Measurements from ENCODE around the gene EDARADD. TPM values are rescaled to one million over a fixed set of nuclear protein-coding genes. Genes with fewer than 3 reads are reported as not detected.

Gene EDARADD
- total and polyA plus RNA-seq, 2 of the 8 experiments (the other 6 are each of a cell fraction or from before 2014, with no cell fraction given): 3.4 to 6.1 TPM

GRCh38 chr1:236524142-236524894, 130.2 kb downstream of the EDARADD start (continued):
- TF ChIP-seq ATF2 (IDR thresholded peaks at IDR 0.05; ENCODE audit: low read length) (no peak), SRF (IDR thresholded peaks at IDR 0.05; ENCODE audit: low read depth, low read length) (no peak), RXRA (IDR thresholded peaks at IDR 0.05; ENCODE audit: insufficient read depth, low read depth, low read length) (no peak), ASH2L (IDR thresholded peaks at IDR 0.05; ENCODE audit: low read length) (peak; percentile 53), SP2 (IDR thresholded peaks at IDR 0.05; ENCODE audit: low read length) (no peak), RFX5 (IDR thresholded peaks at IDR 0.05; ENCODE audit: borderline replicate concordance, low read depth, low read length) (no peak), EZH2 (IDR thresholded peaks at IDR 0.05; ENCODE audit: low read depth, low read length, severe bottlenecking) (peak; percentile 29), POLR2AphosphoS5 (IDR thresholded peaks at IDR 0.05; ENCODE audit: low read depth, low read length) (peak; percentile 62; the same call in 1 of the 2 replicates), CBX5 (IDR thresholded peaks at IDR 0.05; ENCODE audit: low read depth, low read length) (no peak), SAP30 (IDR thresholded peaks at IDR 0.05; ENCODE audit: insufficient read depth, insufficient replicate concordance, low read length) (peak; percentile 58), POU5F1 (IDR thresholded peaks at IDR 0.05; ENCODE audit: low read depth, low read length) (no peak), JUND (IDR thresholded peaks at IDR 0.05; ENCODE audit: low read length) (no peak), KDM1A (IDR thresholded peaks at IDR 0.05; ENCODE audit: borderline replicate concordance, low read length) (no peak), TBP (IDR thresholded peaks at IDR 0.05; ENCODE audit: low read depth, low read length) (peak; percentile 28; the same call in 1 of the 2 replicates), KDM5A (IDR thresholded peaks at IDR 0.05; ENCODE audit: low read length) (no peak), JUN (IDR thresholded peaks at IDR 0.05; ENCODE audit: low read depth, low read length) (no peak), CREB1 (IDR thresholded peaks at IDR 0.05) (no peak), MAX (IDR thresholded peaks at IDR 0.05) (peak; percentile 56; the same call in 1 of the 2 replicates), GTF2F1 (IDR thresholded peaks at IDR 0.05; ENCODE audit: borderline replicate concordance, low read depth, low read length) (no peak), ZNF274 (IDR thresholded peaks at IDR 0.05; ENCODE audit: borderline replicate concordance, extremely low read depth, low read length) (no peak), GABPA (IDR thresholded peaks at IDR 0.05; ENCODE audit: borderline replicate concordance, insufficient read depth, low read length) (no peak), EGR1 (IDR thresholded peaks at IDR 0.05; ENCODE audit: borderline replicate concordance, low read depth, low read length) (no peak)
